ENCODE measurements around the gene SEMG1.

The SEMG1 gene, protein sequence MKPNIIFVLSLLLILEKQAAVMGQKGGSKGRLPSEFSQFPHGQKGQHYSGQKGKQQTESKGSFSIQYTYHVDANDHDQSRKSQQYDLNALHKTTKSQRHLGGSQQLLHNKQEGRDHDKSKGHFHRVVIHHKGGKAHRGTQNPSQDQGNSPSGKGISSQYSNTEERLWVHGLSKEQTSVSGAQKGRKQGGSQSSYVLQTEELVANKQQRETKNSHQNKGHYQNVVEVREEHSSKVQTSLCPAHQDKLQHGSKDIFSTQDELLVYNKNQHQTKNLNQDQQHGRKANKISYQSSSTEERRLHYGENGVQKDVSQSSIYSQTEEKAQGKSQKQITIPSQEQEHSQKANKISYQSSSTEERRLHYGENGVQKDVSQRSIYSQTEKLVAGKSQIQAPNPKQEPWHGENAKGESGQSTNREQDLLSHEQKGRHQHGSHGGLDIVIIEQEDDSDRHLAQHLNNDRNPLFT

DNA sequence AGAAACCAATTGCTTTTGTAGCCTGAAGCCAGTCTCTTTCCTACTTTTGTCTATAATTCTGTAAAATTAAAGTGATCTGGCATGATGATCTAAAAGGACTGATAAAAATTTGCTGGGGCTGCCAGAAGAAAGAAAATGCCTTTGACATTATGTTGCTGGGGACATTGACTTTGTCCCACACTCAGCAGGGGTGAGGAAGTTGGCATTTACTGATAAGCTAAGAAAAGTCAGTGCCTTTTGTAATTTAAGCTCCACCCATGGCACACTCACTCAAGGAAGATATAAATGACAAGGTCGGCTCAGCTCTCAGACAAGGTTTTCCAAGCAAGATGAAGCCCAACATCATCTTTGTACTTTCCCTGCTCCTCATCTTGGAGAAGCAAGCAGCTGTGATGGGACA, at the start of gene SEMG1:
TSS of gene SEMG1 (plus strand) at position 309 of the 400 bp plus-strand sequence. CDS start at position 330, 21 bp downstream.
- no peak for FAIRE-seq

- no peak for FAIRE-seq
Observed at GRCh38 chr20:45157962-45158361, 48.9 kb upstream of the SEMG1 start.

GRCh38 chr20:45163083-45163803, 43.6 kb upstream of the SEMG1 start:
- no peak for FAIRE-seq

DNA sequence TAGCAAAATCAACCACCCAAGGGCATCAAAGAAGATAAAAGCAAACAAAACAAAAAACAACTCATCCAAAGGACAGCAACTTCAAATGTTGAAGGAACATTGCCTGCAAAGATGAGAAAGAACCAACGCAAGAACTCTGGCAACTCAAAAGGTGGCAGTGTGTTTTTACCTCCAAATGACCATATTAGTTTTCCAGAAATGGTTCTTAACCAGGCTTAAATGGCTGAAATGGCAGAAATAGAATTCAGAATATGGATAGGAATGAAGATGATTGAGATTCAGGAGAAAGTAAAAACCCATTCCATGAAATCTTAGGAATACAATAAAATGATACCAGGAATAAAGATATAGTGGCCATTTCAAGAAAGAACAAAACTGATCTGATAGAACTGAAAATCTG, 41.9 kb upstream of the SEMG1 start:
- no peak for FAIRE-seq

DNA sequence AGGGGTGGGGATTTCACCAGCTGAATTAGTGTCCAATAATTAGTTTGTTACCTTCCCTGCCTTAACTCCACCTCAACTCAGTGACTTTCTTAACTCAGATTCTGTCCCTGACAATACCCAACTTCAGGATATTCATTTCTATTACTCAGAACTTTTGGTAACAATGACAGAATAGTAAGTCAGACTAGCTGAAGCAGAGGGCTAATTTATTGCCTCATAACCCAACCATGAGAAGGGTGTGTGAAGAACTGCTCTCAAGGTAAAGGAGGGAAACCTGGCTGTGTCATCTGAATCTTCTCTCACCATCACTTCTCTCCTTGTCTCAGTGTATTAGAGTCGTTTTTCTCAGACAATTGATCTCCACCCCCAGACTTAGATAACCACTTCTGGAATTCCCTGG, 33.3 kb upstream of the SEMG1 start:
- no peak for FAIRE-seq

DNA sequence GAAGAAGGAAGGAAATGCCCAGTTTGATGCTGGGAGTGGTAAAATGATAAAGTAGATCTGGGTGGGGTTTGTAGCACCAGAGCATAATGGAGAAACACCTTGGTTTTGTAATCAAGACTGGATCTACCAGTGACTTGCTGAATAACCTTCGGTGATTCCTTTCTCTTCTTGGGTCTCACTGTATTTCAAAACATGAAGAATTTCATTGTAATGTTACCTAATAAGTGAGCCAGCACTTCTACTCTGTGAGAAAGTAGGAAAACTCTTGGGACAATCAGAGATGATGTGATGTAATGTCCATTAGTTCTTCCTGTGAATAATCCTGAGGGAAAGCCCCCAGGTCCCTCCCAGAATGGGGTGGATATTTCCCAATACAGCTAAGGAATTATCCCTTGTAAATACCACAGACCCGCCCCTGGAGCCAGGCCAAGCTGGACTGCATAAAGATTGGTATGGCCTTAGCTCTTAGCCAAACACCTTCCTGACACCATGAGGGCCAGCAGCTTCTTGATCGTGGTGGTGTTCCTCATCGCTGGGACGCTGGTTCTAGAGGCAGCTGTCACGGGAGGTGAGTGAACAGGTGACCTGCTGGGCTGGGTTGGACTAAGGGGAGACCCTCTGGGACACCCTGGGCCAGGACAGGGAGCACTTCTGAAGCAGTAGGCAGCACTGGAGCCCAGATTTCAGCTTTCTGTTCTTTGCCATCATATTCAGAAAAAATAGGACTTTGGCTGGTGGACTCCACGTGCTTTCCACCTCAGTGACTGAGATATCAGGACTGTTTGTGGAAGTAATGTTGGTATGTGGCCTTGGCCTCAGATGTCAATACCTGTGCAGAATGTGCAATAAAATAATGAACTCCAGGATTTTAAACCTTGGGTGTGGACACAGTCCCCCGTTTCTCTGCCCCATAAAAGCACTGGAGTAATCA, 32.1 kb upstream of the SEMG1 start, which contains the start of gene PI3:
TSS of gene PI3 (plus strand) at position 469 of the 931 bp plus-strand sequence. CDS start at position 490, 21 bp downstream.
- no peak for FAIRE-seq

DNA sequence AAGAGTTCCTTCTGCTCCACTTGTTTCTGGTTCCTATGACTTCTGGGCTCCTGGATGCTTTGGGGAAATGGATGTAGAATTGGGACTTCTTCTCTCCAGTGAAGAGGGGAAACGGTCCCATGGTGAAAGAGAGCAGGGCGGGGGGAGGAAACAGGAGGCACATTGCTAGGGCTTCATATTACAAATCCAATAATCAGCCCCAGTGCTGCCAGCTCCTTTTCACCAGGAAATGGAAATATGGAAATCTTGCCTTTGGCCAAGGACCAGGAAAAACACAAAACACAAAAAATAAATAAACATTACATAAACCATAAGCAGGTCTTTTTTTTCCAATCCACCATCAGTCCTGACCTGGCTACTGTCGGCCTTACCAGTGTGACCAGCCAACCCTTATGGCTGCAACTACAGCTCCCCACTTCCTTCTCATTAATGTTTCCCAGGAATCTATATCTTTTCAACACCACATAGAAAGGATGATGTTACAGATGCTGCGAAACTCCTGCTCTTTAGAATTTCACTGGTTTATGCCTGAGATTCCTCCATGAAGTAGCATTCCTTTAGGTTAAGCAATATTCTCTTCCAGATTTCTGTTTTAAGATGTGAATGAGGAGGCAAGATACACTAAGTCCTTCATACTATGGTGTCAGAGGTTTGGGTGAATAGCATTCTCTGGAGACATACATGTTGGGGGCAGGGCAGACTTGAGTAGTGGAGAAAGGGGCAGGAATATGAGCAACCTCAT, 30.1 kb upstream of the SEMG1 start:
- no peak for FAIRE-seq

GRCh38 chr20:45179166-45179565, 27.7 kb upstream of the SEMG1 start:
- no peak for FAIRE-seq

GRCh38 chr20:45181639-45182038, 25.2 kb upstream of the SEMG1 start:
- no peak for FAIRE-seq

- FAIRE-seq = no peak
Observed at GRCh38 chr20:45183084-45183483, 23.7 kb upstream of the SEMG1 start.

GRCh38 chr20:45187693-45188092, 19.1 kb upstream of the SEMG1 start:
- FAIRE-seq = no peak

GRCh38 chr20:45189067-45189609, 17.7 kb upstream of the SEMG1 start:
- no peak for FAIRE-seq

DNA sequence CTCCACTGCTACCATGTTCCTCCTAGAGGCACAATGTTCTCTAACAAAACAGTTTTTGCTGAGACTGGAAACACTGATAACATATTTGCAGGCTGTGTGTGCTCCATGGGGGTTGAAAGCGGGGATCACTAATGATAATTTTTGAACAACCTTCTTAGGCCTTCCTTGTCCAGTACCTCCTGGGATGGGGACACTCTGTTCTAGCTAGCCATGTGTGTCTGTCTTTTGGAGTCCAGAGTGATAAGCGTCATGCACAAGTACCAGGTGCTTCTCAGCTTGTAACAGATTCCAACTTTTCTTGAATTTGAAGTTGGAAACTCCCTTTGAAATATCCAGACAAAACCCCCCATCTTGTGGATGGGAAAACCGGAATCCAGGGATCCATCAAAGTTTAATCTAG, 17.0 kb upstream of the SEMG1 start:
- no peak for FAIRE-seq

- FAIRE-seq = no peak
Observed at GRCh38 chr20:45191926-45192325, 14.9 kb upstream of the SEMG1 start.

DNA sequence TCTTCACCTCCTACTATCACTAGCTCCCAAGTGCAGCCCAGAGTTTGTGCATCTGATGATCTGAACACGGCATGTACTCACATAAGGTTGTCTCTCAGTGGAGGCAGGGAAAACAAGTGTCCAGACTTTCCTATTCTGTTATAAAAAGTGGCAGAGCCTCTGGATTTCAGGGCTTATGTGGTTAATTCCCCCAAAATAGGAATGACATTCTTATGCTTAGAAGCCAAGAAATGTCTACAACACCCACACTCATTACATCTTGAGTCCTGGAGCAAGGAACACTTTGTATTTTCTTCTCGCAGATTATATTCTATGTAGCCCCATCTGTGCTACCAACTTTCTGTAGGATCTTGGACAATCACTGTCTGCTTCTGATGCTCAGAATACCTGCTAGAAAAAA, 13.5 kb upstream of the SEMG1 start:
- FAIRE-seq = no peak

GRCh38 chr20:45209924-45210323, 3.1 kb downstream of the SEMG1 start:
- FAIRE-seq = no peak

DNA sequence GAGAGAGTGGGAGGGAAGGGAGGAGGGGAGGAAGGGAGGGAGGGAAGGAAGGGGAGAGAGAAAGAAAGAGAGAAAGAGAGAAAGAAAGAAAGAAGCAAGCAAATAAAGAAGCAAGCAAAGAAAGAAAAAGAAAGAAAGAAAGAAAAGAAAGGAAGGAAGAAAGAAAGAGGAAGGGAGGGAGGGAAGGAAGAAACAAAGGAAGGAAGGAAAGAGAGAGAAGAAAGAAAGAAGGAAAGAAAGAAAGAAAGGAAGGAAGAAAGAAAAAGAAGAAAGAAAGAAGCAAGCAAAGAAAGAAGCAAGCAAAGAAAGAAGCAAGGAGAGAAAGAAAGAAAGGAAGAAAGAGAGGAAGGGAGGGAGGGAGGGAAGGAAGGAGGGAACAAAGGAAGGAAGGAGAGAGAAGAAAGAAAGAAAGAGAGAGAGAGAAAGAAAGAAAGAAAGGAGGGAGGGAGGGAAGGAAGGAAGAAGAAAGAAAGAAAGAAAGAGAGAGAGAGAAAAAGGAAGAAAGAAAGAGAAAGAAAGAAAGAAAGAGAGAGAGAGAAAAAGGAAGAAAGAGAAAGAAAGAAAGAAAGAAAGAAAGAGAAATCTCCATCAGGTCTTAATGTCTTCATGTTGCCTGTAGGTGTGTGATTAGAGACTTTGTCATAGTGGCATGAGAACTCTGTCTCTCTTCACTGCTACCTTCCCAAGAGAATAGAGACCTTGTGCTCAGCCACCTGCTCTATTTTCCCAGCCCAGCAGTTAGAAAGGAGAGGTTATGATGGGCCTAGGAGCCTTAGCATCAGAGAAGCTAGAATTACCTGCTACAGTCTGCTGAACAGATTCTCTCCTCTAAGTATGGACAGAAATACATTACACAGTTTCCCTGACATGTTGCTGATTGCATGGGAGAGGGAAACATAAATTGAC, 5.0 kb downstream of the SEMG1 start:
- FAIRE-seq = no peak

- FAIRE-seq = peak; percentile 6
Observed at GRCh38 chr20:45212836-45213235, 6.0 kb downstream of the SEMG1 start.

DNA sequence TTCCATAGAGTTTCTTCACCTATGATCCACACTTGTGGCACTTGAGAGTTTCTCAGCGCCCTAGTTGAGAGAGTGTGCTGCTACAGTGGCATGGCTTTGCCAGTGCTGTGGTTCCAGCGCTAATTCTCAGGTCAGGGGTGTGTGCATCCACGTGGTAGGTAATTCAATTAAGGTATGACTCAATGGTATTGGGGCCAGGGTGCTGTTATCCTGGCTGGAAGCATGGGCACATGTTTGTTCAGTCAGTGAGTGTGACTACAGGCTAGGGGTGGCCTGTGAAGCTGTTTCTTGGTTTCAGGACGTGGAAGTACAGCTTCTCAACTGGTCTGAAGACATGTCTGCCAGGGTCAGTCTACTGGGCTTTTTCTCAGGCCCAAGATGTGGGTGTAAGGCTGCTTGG, 11.3 kb downstream of the SEMG1 start:
- no peak for FAIRE-seq

DNA sequence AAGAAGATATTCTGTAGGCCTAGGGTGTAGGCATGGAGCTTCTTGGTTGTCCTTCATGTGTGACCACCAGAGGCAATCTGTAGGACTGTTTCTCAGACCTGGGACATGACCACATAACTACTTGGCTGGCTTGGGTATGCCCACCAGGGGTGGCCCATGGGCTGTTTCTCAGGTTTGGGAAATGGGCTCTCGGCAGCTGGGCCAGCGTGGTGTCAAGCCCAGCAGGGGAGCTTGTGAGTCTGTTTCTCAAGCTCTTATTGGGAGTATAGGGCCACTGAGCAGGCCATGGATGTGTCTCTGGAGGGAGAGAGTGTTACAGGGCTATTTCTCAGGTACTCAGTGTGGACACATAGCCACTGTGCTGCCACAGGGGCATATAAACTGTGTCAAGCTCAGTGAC, 11.8 kb downstream of the SEMG1 start:
- FAIRE-seq = no peak

DNA sequence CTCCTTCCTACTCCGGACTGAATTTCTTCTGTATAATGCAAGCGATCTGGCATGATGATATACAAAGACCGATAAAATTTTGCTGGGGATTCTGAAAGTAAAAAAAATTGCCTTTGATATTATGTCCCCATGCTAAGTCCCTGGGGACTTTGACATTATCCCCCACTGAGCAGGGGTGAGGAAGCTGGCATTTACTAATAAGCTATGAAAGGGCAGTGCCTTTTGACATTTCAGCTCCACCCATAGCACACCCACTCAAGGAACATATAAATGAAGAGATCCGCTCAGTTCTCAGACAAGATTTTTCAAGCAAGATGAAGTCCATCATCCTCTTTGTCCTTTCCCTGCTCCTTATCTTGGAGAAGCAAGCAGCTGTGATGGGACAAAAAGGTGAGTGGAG, 14.2 kb downstream of the SEMG1 start, which contains the start of gene SEMG2:
TSS of gene SEMG2 (plus strand) at position 298 of the 400 bp plus-strand sequence. CDS start at position 315, 17 bp downstream.
- FAIRE-seq = no peak
